Gastrocnemius medialis (tissue), 4 donors: ENCODE measurements around the gene NMT2.

Experiments used
- POLR2A ChIP-seq, 2 donors: fragments of 450-650 bp; IDR thresholded peaks; one replicate each; pipeline ENCODE4 v1.6.1; 2017; ENCODE audit warnings: antibody characterized with exemption in 2 of 2, mild to moderate bottlenecking in 2 of 2, moderate library complexity in 2 of 2
- TF ChIP-seq, protein P1 (sequence below), 5 experiments: fragments of 450-650 bp in 3 of 5; fragments of 200-600 bp in 2 of 5; sonication (generic) in 2 of 5; IDR thresholded peaks in 4 of 5; conservative IDR thresholded peaks in 1 of 5; 1 replicate in 4 of 5; 2 replicates in 1 of 5; pipeline ENCODE4 v1.5.1; 2016 to 2019; ENCODE audit warnings: antibody characterized with exemption in 5 of 5, mild to moderate bottlenecking in 3 of 5, moderate library complexity in 3 of 5

DNA sequence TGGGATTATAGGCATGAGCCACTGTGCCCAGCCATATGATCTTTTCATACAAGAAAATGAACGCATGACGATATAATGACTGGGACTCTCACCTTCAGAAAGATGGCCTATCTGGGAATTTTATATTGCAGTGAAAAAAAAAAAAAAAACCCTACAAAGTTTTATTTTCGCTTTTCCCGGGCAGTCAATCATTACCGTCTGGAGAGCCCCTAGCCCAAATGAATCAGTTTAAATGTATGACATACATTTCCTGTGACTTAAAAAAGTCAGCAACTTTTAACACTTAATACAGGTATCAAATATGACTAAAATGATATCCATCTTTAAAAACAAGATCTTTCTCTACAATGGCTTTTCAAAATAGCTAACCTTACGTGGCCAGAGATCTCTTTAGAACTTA is 48.2 kb upstream of the NMT2 start:
- TF ChIP-seq, protein P1, sequence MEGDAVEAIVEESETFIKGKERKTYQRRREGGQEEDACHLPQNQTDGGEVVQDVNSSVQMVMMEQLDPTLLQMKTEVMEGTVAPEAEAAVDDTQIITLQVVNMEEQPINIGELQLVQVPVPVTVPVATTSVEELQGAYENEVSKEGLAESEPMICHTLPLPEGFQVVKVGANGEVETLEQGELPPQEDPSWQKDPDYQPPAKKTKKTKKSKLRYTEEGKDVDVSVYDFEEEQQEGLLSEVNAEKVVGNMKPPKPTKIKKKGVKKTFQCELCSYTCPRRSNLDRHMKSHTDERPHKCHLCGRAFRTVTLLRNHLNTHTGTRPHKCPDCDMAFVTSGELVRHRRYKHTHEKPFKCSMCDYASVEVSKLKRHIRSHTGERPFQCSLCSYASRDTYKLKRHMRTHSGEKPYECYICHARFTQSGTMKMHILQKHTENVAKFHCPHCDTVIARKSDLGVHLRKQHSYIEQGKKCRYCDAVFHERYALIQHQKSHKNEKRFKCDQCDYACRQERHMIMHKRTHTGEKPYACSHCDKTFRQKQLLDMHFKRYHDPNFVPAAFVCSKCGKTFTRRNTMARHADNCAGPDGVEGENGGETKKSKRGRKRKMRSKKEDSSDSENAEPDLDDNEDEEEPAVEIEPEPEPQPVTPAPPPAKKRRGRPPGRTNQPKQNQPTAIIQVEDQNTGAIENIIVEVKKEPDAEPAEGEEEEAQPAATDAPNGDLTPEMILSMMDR (IDR thresholded peaks at IDR 0.05 in 4 of 5, conservative IDR thresholded peaks at IDR 0.05 in 1 of 5), result no peak
- no peak for TF ChIP-seq POLR2A (IDR thresholded peaks at IDR 0.05)
